Neural cell (in vitro differentiated cells): ENCODE results near the gene GRIK2.

ENCODE experiments used
- EP300 ChIP-seq: fragments of 450-650 bp; conservative IDR thresholded peaks from 2 replicates; pipeline ENCODE4 v1.6.1; 2014; ENCODE audit warnings: antibody characterized with exemption, mild to moderate bottlenecking, moderate library complexity; ENCODE audit not compliant: poor library complexity, severe bottlenecking
- EZH2 ChIP-seq: fragments of 200-600, 300-800 bp; shearing (Covaris generic), sonication (generic); IDR thresholded peaks from 2 replicates; pipeline ENCODE4 v1.6.1; 2014; ENCODE audit warnings: antibody characterized with exemption, low read length, borderline replicate concordance, mild to moderate bottlenecking; ENCODE audit not compliant: insufficient read depth, poor library complexity, severe bottlenecking
- MXI1 ChIP-seq: fragments of 450-650 bp; conservative IDR thresholded peaks from 2 replicates; pipeline ENCODE4 v1.6.1; 2014; ENCODE audit warnings: antibody characterized with exemption, mild to moderate bottlenecking; ENCODE audit not compliant: poor library complexity, severe bottlenecking
- POLR2AphosphoS5 ChIP-seq: IDR thresholded peaks from 2 replicates; pipeline ENCODE4 v1.6.1; 2012
- RAD21 ChIP-seq: fragments of 450-650 bp; conservative IDR thresholded peaks from 2 replicates; pipeline ENCODE4 v1.6.1; 2014; ENCODE audit warnings: antibody characterized with exemption, mild to moderate bottlenecking, moderate library complexity
- REST ChIP-seq: IDR thresholded peaks from 2 replicates; pipeline ENCODE4 v1.6.1; 2012; ENCODE audit warnings: borderline replicate concordance
- SMC3 ChIP-seq: fragments of 450-650 bp; conservative IDR thresholded peaks from 2 replicates; pipeline ENCODE4 v1.6.1; 2014; ENCODE audit warnings: antibody characterized with exemption, mild to moderate bottlenecking, moderate library complexity; ENCODE audit not compliant: poor library complexity
- TAF1 ChIP-seq: IDR thresholded peaks from 2 replicates; pipeline ENCODE4 v1.6.1; 2012; ENCODE audit warnings: low read depth
- TF ChIP-seq, protein P1 (sequence below): fragments of 450-650 bp; IDR thresholded peaks from 2 replicates; pipeline ENCODE4 v1.5.1; 2014; ENCODE audit warnings: antibody characterized with exemption, mild to moderate bottlenecking, moderate library complexity; ENCODE audit not compliant: poor library complexity, severe bottlenecking

DNA sequence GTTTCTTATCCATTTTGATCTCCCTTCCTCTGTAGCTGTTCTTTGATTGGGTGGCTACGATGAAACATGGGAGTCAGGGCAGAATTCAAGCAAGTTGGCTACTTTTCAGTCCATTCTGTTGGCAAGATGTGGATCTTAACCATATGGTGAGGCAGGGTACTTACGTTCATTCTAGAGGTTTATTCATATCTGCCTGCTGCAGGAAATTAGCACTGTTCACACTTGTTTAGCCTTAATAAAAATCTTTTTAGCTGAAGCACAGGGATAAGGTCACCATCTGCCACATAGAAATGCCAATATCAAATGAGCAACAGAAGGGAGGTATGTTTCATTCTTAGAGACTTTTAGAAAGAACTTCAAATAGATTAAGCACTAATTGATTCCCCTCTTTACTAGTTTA, 83.9 kb downstream of the GRIK2 start:
- TF ChIP-seq, protein P1, sequence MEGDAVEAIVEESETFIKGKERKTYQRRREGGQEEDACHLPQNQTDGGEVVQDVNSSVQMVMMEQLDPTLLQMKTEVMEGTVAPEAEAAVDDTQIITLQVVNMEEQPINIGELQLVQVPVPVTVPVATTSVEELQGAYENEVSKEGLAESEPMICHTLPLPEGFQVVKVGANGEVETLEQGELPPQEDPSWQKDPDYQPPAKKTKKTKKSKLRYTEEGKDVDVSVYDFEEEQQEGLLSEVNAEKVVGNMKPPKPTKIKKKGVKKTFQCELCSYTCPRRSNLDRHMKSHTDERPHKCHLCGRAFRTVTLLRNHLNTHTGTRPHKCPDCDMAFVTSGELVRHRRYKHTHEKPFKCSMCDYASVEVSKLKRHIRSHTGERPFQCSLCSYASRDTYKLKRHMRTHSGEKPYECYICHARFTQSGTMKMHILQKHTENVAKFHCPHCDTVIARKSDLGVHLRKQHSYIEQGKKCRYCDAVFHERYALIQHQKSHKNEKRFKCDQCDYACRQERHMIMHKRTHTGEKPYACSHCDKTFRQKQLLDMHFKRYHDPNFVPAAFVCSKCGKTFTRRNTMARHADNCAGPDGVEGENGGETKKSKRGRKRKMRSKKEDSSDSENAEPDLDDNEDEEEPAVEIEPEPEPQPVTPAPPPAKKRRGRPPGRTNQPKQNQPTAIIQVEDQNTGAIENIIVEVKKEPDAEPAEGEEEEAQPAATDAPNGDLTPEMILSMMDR: no peak
- TF ChIP-seq RAD21: no peak
- TF ChIP-seq TAF1: no peak
- TF ChIP-seq POLR2AphosphoS5: no peak
- TF ChIP-seq EZH2: no peak
- no peak for TF ChIP-seq EP300
- TF ChIP-seq REST: no peak
- TF ChIP-seq SMC3: no peak
- no peak for TF ChIP-seq MXI1
